Kidney glomerular epithelial cell (primary cell): ENCODE results near the gene PPP1R12A.

ENCODE experiments used
- DNase-seq: peaks from one replicate; lab custom pipeline; 2025; lab: John Stamatoyannopoulos, UW

Gene PPP1R12A

GRCh38 chr12:79766705-79767464 lies 168.0 kb downstream of the PPP1R12A start:
- DNase-seq = no peak

GRCh38 chr12:79765157-79765556 lies 169.7 kb downstream of the PPP1R12A start:
- no peak for DNase-seq

GRCh38 chr12:79764641-79765040 lies 170.3 kb downstream of the PPP1R12A start:
- no peak for DNase-seq

GRCh38 chr12:79763766-79764452 lies 171.0 kb downstream of the PPP1R12A start:
- no peak for DNase-seq

- DNase-seq = no peak
These were observed 173.6 kb downstream of the PPP1R12A start for GRCh38 chr12:79761341-79761740.

GRCh38 chr12:79747274-79747673 lies 187.6 kb downstream of the PPP1R12A start:
- no peak for DNase-seq

- peak; percentile 60 for DNase-seq
These were observed 196.8 kb downstream of the PPP1R12A start for GRCh38 chr12:79737875-79738718.

- DNase-seq = no peak
These were observed 202.3 kb downstream of the PPP1R12A start for GRCh38 chr12:79732638-79733037.

- peak; percentile 11 for DNase-seq
These were observed 208.9 kb downstream of the PPP1R12A start for GRCh38 chr12:79725987-79726386.
